Mucosa of stomach (tissue), 1 donor: ENCODE results near the gene LAMA3.

Experiments
- H3K27me3 ChIP-seq: one replicate; pipeline ENCODE4 v1.7.0; 2013; ENCODE audit warnings: mild to moderate bottlenecking, low read length; ENCODE audit not compliant: control insufficient read depth, insufficient read depth
- H3K36me3 ChIP-seq: one replicate; pipeline ENCODE4 v1.7.0; 2013; ENCODE audit warnings: low read length; ENCODE audit not compliant: control insufficient read depth, insufficient read depth
- H3K4me1 ChIP-seq: one replicate; pipeline ENCODE4 v1.7.0; 2013; ENCODE audit warnings: mild to moderate bottlenecking, low read length; ENCODE audit not compliant: control insufficient read depth, insufficient read depth
- H3K4me3 ChIP-seq: one replicate; pipeline ENCODE4 v1.7.0; 2013; ENCODE audit warnings: low read length
- H3K9ac ChIP-seq: one replicate; pipeline ENCODE4 v1.7.0; 2013; ENCODE audit warnings: mild to moderate bottlenecking, low read length, moderate library complexity
- H3K9me3 ChIP-seq: one replicate; pipeline ENCODE4 v1.7.0; 2013; ENCODE audit warnings: mild to moderate bottlenecking, low read length, moderate library complexity; ENCODE audit not compliant: control insufficient read depth
- donor health status: Pancreatic carcinoma.

LAMA3 gene

GRCh38 chr18:23658285-23658684 is 31.0 kb upstream of the LAMA3 start:
- Histone ChIP-seq H3K36me3 (no peaks in the 10 kb centered on the region), H3K4me3 (no peak overlapping the region), H3K9ac (no peak overlapping the region), H3K27me3 (peaks cover 12% of the 10 kb centered on the region), H3K9me3 (no peaks in the 10 kb centered on the region), H3K4me1 (peaks cover 2% of the 10 kb centered on the region)

GRCh38 chr18:23661735-23662308 is 27.4 kb upstream of the LAMA3 start:
- peak overlapping the region; percentile 64 for H3K9ac ChIP-seq
- peaks cover 12% of the 10 kb centered on the region for H3K27me3 ChIP-seq

GRCh38 chr18:23662309-23663263 is 26.7 kb upstream of the LAMA3 start, which contains the start of gene ANKRD29:
Gene ANKRD29 (minus strand): TSS chr18:23662911. CDS start chr18:23662730, 181 bp downstream.
- no peaks in the 10 kb centered on the region for H3K36me3 ChIP-seq
- H3K4me3 ChIP-seq, result peak within 1 kb of the TSS; percentile 46
- peaks cover 12% of the 10 kb centered on the region for H3K27me3 ChIP-seq
- H3K4me1 ChIP-seq, result peaks cover 4% of the 10 kb centered on the region
- no peaks in the 10 kb centered on the region for H3K9me3 ChIP-seq
- H3K9ac ChIP-seq, result peak within 1 kb of the TSS; percentile 64

More at GRCh38 chr18:23661735-23662308, 27.4 kb upstream of the LAMA3 start:
- peaks cover 4% of the 10 kb centered on the region for H3K4me1 ChIP-seq
- H3K4me3 ChIP-seq, result peak overlapping the region; percentile 26
- no peaks in the 10 kb centered on the region for H3K9me3 ChIP-seq
- no peaks in the 10 kb centered on the region for H3K36me3 ChIP-seq

- no peak overlapping the region for H3K9ac ChIP-seq
- no peaks in the 10 kb centered on the region for H3K9me3 ChIP-seq
- no peaks in the 10 kb centered on the region for H3K36me3 ChIP-seq
- peaks cover 12% of the 10 kb centered on the region for H3K27me3 ChIP-seq
- H3K4me3 ChIP-seq, result no peak overlapping the region
- peaks cover 4% of the 10 kb centered on the region for H3K4me1 ChIP-seq
Observed at GRCh38 chr18:23664674-23665073, 24.6 kb upstream of the LAMA3 start.

- H3K9ac ChIP-seq, result no peak overlapping the region
- no peaks in the 10 kb centered on the region for H3K27me3 ChIP-seq
- H3K4me3 ChIP-seq, result no peak overlapping the region
- no peaks in the 10 kb centered on the region for H3K9me3 ChIP-seq
- peaks cover 4% of the 10 kb centered on the region for H3K4me1 ChIP-seq
- H3K36me3 ChIP-seq, result no peaks in the 10 kb centered on the region
Observed at GRCh38 chr18:23667114-23667513, 22.1 kb upstream of the LAMA3 start.

- no peaks in the 10 kb centered on the region for H3K27me3 ChIP-seq
- H3K4me3 ChIP-seq, result no peak overlapping the region
- H3K4me1 ChIP-seq, result no peaks in the 10 kb centered on the region
- H3K9ac ChIP-seq, result no peak overlapping the region
- no peaks in the 10 kb centered on the region for H3K36me3 ChIP-seq
- no peaks in the 10 kb centered on the region for H3K9me3 ChIP-seq
Observed at GRCh38 chr18:23668731-23669130, 20.5 kb upstream of the LAMA3 start.

- Histone ChIP-seq H3K27me3 (no peaks in the 10 kb centered on the region), H3K4me1 (no peaks in the 10 kb centered on the region), H3K9ac (no peak overlapping the region), H3K9me3 (no peaks in the 10 kb centered on the region), H3K4me3 (no peak overlapping the region), H3K36me3 (no peaks in the 10 kb centered on the region)
Observed at GRCh38 chr18:23669202-23669766, 20.0 kb upstream of the LAMA3 start.

- Histone ChIP-seq H3K27me3 (no peaks in the 10 kb centered on the region), H3K4me1 (no peaks in the 10 kb centered on the region), H3K4me3 (no peak overlapping the region), H3K9me3 (no peaks in the 10 kb centered on the region), H3K9ac (no peak overlapping the region), H3K36me3 (no peaks in the 10 kb centered on the region)
Observed at GRCh38 chr18:23669804-23670405, 19.3 kb upstream of the LAMA3 start.

- no peaks in the 10 kb centered on the region for H3K4me1 ChIP-seq
- no peak overlapping the region for H3K9ac ChIP-seq
- no peaks in the 10 kb centered on the region for H3K36me3 ChIP-seq
- H3K9me3 ChIP-seq, result no peaks in the 10 kb centered on the region
- no peak overlapping the region for H3K4me3 ChIP-seq
- H3K27me3 ChIP-seq, result no peaks in the 10 kb centered on the region
Observed at GRCh38 chr18:23671564-23671963, 17.7 kb upstream of the LAMA3 start.

- Histone ChIP-seq H3K4me3 (no peak overlapping the region), H3K27me3 (no peaks in the 10 kb centered on the region), H3K9ac (no peak overlapping the region), H3K9me3 (no peaks in the 10 kb centered on the region), H3K36me3 (no peaks in the 10 kb centered on the region), H3K4me1 (no peaks in the 10 kb centered on the region)
Observed at GRCh38 chr18:23673725-23674124, 15.5 kb upstream of the LAMA3 start.

GRCh38 chr18:23675236-23675635 is 14.0 kb upstream of the LAMA3 start:
- Histone ChIP-seq H3K4me3 (no peak overlapping the region), H3K36me3 (no peaks in the 10 kb centered on the region), H3K9ac (no peak overlapping the region), H3K4me1 (no peaks in the 10 kb centered on the region), H3K27me3 (peaks cover 4% of the 10 kb centered on the region), H3K9me3 (no peaks in the 10 kb centered on the region)

- Histone ChIP-seq H3K36me3 (no peaks in the 10 kb centered on the region), H3K27me3 (peaks cover 4% of the 10 kb centered on the region), H3K9me3 (no peaks in the 10 kb centered on the region), H3K4me3 (no peak overlapping the region), H3K4me1 (no peaks in the 10 kb centered on the region), H3K9ac (no peak overlapping the region)
Observed at GRCh38 chr18:23675896-23676295, 13.4 kb upstream of the LAMA3 start.
